Glutamatergic neuron (in vitro differentiated cells): ENCODE data around the gene CTNNA2. TPM values are rescaled to one million over a fixed set of nuclear protein-coding genes. Genes with fewer than 3 reads are reported as not detected.

Experiments
- DNase-seq: peaks from one replicate; pipeline ENCODE4 v3.0.0; 2022
- H3K27ac Mint-ChIP-seq: one replicate; pipeline ENCODE4 v1.8.0; 2020; ENCODE audit warnings: mild to moderate bottlenecking, mixed read lengths, inconsistent platforms; ENCODE audit not compliant: unreplicated experiment
- H3K27me3 Mint-ChIP-seq: one replicate; pipeline ENCODE4 v1.8.0; 2020; ENCODE audit warnings: mild to moderate bottlenecking, moderate library complexity, mixed read lengths, inconsistent platforms; ENCODE audit not compliant: unreplicated experiment
- H3K36me3 Mint-ChIP-seq: one replicate; pipeline ENCODE4 v1.8.0; 2020; ENCODE audit warnings: mild to moderate bottlenecking, mixed read lengths, inconsistent platforms; ENCODE audit not compliant: unreplicated experiment
- H3K4me1 Mint-ChIP-seq: one replicate; pipeline ENCODE4 v1.8.0; 2020; ENCODE audit warnings: mild to moderate bottlenecking, low read depth, mixed read lengths, inconsistent platforms; ENCODE audit not compliant: unreplicated experiment
- H3K4me3 Mint-ChIP-seq: one replicate; pipeline ENCODE4 v1.8.0; 2020; ENCODE audit warnings: mild to moderate bottlenecking, mixed read lengths, inconsistent platforms; ENCODE audit not compliant: unreplicated experiment
- H3K9me3 Mint-ChIP-seq: one replicate; pipeline ENCODE4 v1.8.0; 2020; ENCODE audit warnings: mild to moderate bottlenecking, moderate library complexity, mixed read lengths, inconsistent platforms; ENCODE audit not compliant: unreplicated experiment
- total RNA-seq: library from RNA; stranded (reverse); fragmentation: NEBNext Ultra II Directional; extraction: Animal tissue kit (Norgen Biotek cat#: 25700); gene quantifications from one replicate; pipeline ENCODE4 v1.2.1, GENCODE V29; 2021; ENCODE audit not compliant: unreplicated experiment
- TF ChIP-seq, protein P1 (sequence below): fragments of 200-600 bp; sonication (generic); IDR thresholded peaks from one replicate; pipeline ENCODE4 v1.5.0; 2021; ENCODE audit not compliant: partially characterized antibody, unreplicated experiment

CTNNA2 gene
- total RNA-seq, 1 donor from 2014 or later = 76.2 TPM

- Mint-ChIP-seq H3K27me3 (peaks cover 4% of the 10 kb centered on the region), H3K36me3 (peaks cover 4% of the 10 kb centered on the region), H3K4me1 (peaks cover 1% of the 10 kb centered on the region)
Observed at GRCh38 chr2:80147690-80148089, 634.8 kb downstream of the CTNNA2 start.

DNA sequence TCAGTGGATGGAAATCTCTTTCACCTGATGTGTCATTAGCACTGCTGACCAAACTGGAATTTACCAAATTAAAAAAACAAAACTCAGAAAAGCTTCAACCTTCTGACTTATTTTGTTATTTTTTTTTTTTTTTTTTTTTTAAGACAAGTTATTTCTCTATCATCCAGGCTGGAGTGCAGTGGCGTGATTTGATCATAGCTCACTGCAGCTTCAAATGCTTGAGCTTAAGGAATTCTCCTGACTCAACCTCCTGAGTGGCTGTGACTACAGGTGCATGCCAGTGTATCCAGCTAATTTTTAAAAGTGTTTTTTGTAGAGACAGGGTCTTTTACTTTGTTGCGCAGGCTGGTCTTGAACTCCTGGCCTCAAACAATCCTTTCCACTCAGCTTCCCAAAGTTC, 636.1 kb downstream of the CTNNA2 start:
- peaks cover 4% of the 10 kb centered on the region for H3K27me3 Mint-ChIP-seq
- TF ChIP-seq, protein P1, sequence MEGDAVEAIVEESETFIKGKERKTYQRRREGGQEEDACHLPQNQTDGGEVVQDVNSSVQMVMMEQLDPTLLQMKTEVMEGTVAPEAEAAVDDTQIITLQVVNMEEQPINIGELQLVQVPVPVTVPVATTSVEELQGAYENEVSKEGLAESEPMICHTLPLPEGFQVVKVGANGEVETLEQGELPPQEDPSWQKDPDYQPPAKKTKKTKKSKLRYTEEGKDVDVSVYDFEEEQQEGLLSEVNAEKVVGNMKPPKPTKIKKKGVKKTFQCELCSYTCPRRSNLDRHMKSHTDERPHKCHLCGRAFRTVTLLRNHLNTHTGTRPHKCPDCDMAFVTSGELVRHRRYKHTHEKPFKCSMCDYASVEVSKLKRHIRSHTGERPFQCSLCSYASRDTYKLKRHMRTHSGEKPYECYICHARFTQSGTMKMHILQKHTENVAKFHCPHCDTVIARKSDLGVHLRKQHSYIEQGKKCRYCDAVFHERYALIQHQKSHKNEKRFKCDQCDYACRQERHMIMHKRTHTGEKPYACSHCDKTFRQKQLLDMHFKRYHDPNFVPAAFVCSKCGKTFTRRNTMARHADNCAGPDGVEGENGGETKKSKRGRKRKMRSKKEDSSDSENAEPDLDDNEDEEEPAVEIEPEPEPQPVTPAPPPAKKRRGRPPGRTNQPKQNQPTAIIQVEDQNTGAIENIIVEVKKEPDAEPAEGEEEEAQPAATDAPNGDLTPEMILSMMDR = no peak
- H3K4me1 Mint-ChIP-seq = peaks cover 1% of the 10 kb centered on the region
- no peak for DNase-seq
- no peaks in the 10 kb centered on the region for H3K9me3 Mint-ChIP-seq
- no peak overlapping the region for H3K27ac Mint-ChIP-seq
- H3K36me3 Mint-ChIP-seq = peaks cover 4% of the 10 kb centered on the region
- H3K4me3 Mint-ChIP-seq = no peak overlapping the region

More at GRCh38 chr2:80147690-80148089, 634.8 kb downstream of the CTNNA2 start:
- no peak for DNase-seq
- Mint-ChIP-seq H3K4me3 (no peak overlapping the region), H3K9me3 (no peaks in the 10 kb centered on the region), H3K27ac (no peak overlapping the region)
- TF ChIP-seq, protein P1 = no peak

DNA sequence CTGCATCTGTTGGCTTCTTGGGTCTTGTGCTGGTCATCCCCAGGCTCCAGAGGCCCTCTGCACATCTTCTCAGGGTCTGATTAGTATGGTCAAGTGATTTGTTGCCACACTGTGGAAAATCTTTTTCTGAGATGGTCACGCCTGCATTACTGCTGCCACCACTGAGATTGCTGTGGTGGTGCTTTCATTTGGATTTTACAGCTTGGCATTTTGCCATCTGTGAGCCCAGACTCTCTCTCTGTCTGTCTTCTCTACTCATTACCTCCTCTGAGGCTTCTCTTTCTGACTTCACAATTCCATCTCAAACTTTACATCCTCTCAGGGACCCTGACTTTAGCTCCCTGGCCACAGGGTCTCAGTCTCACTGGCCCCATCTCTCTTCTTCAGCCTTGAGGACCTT, 637.1 kb downstream of the CTNNA2 start:
- no peak overlapping the region for H3K4me3 Mint-ChIP-seq
- H3K27me3 Mint-ChIP-seq = peaks cover 4% of the 10 kb centered on the region
- H3K9me3 Mint-ChIP-seq = no peaks in the 10 kb centered on the region
- DNase-seq = no peak
- H3K27ac Mint-ChIP-seq = no peak overlapping the region
- H3K36me3 Mint-ChIP-seq = peaks cover 4% of the 10 kb centered on the region
- peaks cover 1% of the 10 kb centered on the region for H3K4me1 Mint-ChIP-seq
- TF ChIP-seq, protein P1 = no peak

DNA sequence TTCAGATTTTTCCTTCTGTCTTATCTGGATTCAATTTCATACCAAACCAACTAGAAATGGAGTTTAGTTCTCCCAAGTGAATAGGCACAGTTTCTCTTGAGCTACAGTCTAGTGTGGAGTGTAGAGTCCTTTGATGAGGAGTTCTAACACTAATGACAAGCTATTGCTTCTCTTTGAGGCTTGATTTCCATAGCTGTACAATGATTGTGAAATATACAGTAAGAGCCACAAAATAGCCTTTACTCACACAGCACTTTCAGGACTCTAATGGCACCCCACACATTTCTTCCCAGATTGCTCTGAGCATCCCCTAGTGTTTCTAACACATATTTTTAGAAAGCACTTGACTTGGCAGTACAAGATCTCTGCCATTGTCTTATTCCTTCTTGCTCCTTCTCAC, 638.4 kb downstream of the CTNNA2 start:
- peaks cover 3% of the 10 kb centered on the region for H3K9me3 Mint-ChIP-seq

GRCh38 chr2:80151651-80152050, 638.8 kb downstream of the CTNNA2 start:
- peaks cover 3% of the 10 kb centered on the region for H3K9me3 Mint-ChIP-seq
- H3K4me1 Mint-ChIP-seq = no peaks in the 10 kb centered on the region
- TF ChIP-seq, protein P1 = no peak
- DNase-seq = no peak
- no peak overlapping the region for H3K4me3 Mint-ChIP-seq
- no peak overlapping the region for H3K27ac Mint-ChIP-seq
- peaks cover 2% of the 10 kb centered on the region for H3K27me3 Mint-ChIP-seq
- H3K36me3 Mint-ChIP-seq = no peaks in the 10 kb centered on the region

More for the DNA sequence above, 638.4 kb downstream of the CTNNA2 start:
- Mint-ChIP-seq H3K27me3 (peaks cover 4% of the 10 kb centered on the region), H3K4me3 (no peak overlapping the region), H3K36me3 (peaks cover 2% of the 10 kb centered on the region), H3K4me1 (no peaks in the 10 kb centered on the region), H3K27ac (no peak overlapping the region)
- no peak for DNase-seq
- TF ChIP-seq, protein P1 = no peak
